CD14-positive monocyte (primary cell): ENCODE results near the gene OR1F1. TPM values are rescaled to one million over a fixed set of nuclear protein-coding genes. Genes with fewer than 3 reads are reported as not detected.

Source experiments
- DNase-seq, 3 donors: peaks; one replicate each; pipeline ENCODE4 v3.0.0-alpha.2; 2011 to 2022
- H2AFZ ChIP-seq: 2 replicates; pipeline ENCODE4 v1.6.0; 2012; ENCODE audit warnings: mild to moderate bottlenecking, low read depth, low read length, inconsistent platforms; ENCODE audit not compliant: insufficient read depth, poor library complexity, severe bottlenecking
- H3K27ac ChIP-seq, 2 donors: 1 replicate in 1 of 2; 2 replicates in 1 of 2; pipeline ENCODE4 v1.5.1; 2012 to 2013; ENCODE audit warnings: low read length in 2 of 2, control low read depth in 1 of 2, inconsistent platforms in 1 of 2, low read depth in 1 of 2, mild to moderate bottlenecking in 1 of 2
- H3K27me3 ChIP-seq, 2 donors: one replicate each; pipeline versions ENCODE4 v1.6.0 to v1.6.1; 2011 to 2013; ENCODE audit warnings: low read length in 2 of 2; ENCODE audit not compliant: control insufficient read depth in 2 of 2, insufficient read depth in 2 of 2
- H3K36me3 ChIP-seq, 2 donors: replicated peaks in 1 of 2; 1 replicate in 1 of 2; 2 replicates in 1 of 2; pipeline versions ENCODE4 v1.5.1 to v1.6.1; 2012 to 2013; ENCODE audit warnings: low read length in 2 of 2, control low read depth in 1 of 2, inconsistent platforms in 1 of 2, mild to moderate bottlenecking in 1 of 2; ENCODE audit not compliant: insufficient read depth in 2 of 2, control insufficient read depth in 1 of 2
- H3K4me1 ChIP-seq, 2 donors: 1 replicate in 1 of 2; 2 replicates in 1 of 2; pipeline versions ENCODE4 v1.5.1 to v1.6.1; 2012 to 2013; ENCODE audit warnings: low read length in 2 of 2, control low read depth in 1 of 2, inconsistent platforms in 1 of 2, mild to moderate bottlenecking in 1 of 2, moderate library complexity in 1 of 2; ENCODE audit not compliant: insufficient read depth in 2 of 2, control insufficient read depth in 1 of 2
- H3K4me2 ChIP-seq: replicated peaks from 2 replicates; pipeline ENCODE3; 2012; ENCODE audit warnings: low read length, moderate library complexity, mild to moderate bottlenecking; ENCODE audit not compliant: poor library complexity, severe bottlenecking; ENCODE audit errors: extremely low read depth
- H3K4me3 ChIP-seq, 3 experiments: fragments of 200-600 bp in 1 of 3; sonication (generic) in 1 of 3; replicated peaks in 1 of 3; 1 replicate in 2 of 3; 2 replicates in 1 of 3; pipeline ENCODE4 v1.5.1; 2011 to 2013; ENCODE audit warnings: low read length in 3 of 3, mild to moderate bottlenecking in 3 of 3, control low read depth in 2 of 3, low read depth in 2 of 3, inconsistent platforms in 1 of 3, moderate library complexity in 1 of 3
- H3K79me2 ChIP-seq: 2 replicates; pipeline ENCODE4 v1.6.0; 2012; ENCODE audit warnings: mild to moderate bottlenecking, control low read depth, inconsistent platforms, low read length, moderate library complexity; ENCODE audit not compliant: insufficient read depth
- H3K9ac ChIP-seq: 2 replicates; pipeline ENCODE4 v1.6.0; 2017; ENCODE audit warnings: low read length, mild to moderate bottlenecking; ENCODE audit not compliant: insufficient read depth, poor library complexity, severe bottlenecking
- H3K9me3 ChIP-seq, 2 donors: replicated peaks in 1 of 2; 1 replicate in 1 of 2; 2 replicates in 1 of 2; pipeline versions ENCODE4 v1.5.1 to v1.6.1; 2012 to 2013; ENCODE audit warnings: low read length in 2 of 2, control low read depth in 1 of 2; ENCODE audit not compliant: control insufficient read depth in 1 of 2, insufficient read depth in 1 of 2
- H4K20me1 ChIP-seq: 2 replicates; pipeline ENCODE4 v1.6.0; 2012; ENCODE audit warnings: mild to moderate bottlenecking, low read length, control low read depth, moderate library complexity; ENCODE audit not compliant: insufficient read depth
- H3K27ac Mint-ChIP-seq, 7 donors: one replicate each; pipeline ENCODE4 v1.8.0; 2020; ENCODE audit warnings: mild to moderate bottlenecking in 7 of 7, mixed read lengths in 7 of 7, moderate library complexity in 6 of 7, inconsistent platforms in 2 of 7
- H3K27me3 Mint-ChIP-seq, 3 donors: one replicate each; pipeline ENCODE4 v1.8.0; 2021 to 2022; ENCODE audit warnings: low read depth in 3 of 3, mild to moderate bottlenecking in 3 of 3, mixed read lengths in 3 of 3, moderate library complexity in 3 of 3, inconsistent platforms in 1 of 3
- H3K36me3 Mint-ChIP-seq, 2 donors: one replicate each; pipeline ENCODE4 v1.8.0; 2020; ENCODE audit warnings: mixed read lengths in 2 of 2, inconsistent platforms in 1 of 2, mild to moderate bottlenecking in 1 of 2
- H3K4me1 Mint-ChIP-seq: one replicate; pipeline ENCODE4 v1.8.0; 2020; ENCODE audit warnings: mild to moderate bottlenecking, mixed read lengths
- H3K4me3 Mint-ChIP-seq, 2 donors: one replicate each; pipeline ENCODE4 v1.8.0; 2020; ENCODE audit warnings: mild to moderate bottlenecking in 2 of 2, mixed read lengths in 2 of 2, moderate library complexity in 1 of 2
- H3K9me3 Mint-ChIP-seq, 7 donors: one replicate each; pipeline ENCODE4 v1.8.0; 2020 to 2022; ENCODE audit warnings: mixed read lengths in 7 of 7, mild to moderate bottlenecking in 6 of 7, moderate library complexity in 6 of 7, inconsistent platforms in 2 of 7
- CTCF ChIP-seq: fragments of 200-600 bp; IDR thresholded peaks from one replicate; pipeline ENCODE4 v1.8.0; 2022; ENCODE audit warnings: antibody characterized with exemption, mild to moderate bottlenecking
- WGBS: methylation state at CpG from one replicate; pipeline ENCODE4 v1.1.5; 2013; ENCODE audit warnings: missing lambda C conversion rate; ENCODE audit not compliant: insufficient coverage; 5-methylcytosine and 5-hydroxymethylcytosine counted together
- intact Hi-C, 2 donors: fragments of 100-400 bp; cut with micrococcal nuclease; formaldehyde crosslinking; loops; one replicate each; pipeline versions ENCODE4 v1.15.0 to v1.15.1; 2023
- polyA plus RNA-seq, 3 donors: library from polyadenylated mRNA; depleted of rRNA in 1 of 3; unstranded in 2 of 3; stranded (reverse) in 1 of 3; fragments of 300-500 nt in 2 of 3; fragments of >200 nt in 1 of 3; fragmentation: Illumina TruSeq in 2 of 3; gene quantifications; 1 replicate in 2 of 3; 2 replicates in 1 of 3; pipeline ENCODE4 v1.2.3, GENCODE V29; 2012 to 2021

The OR1F1 gene
- polyA plus RNA-seq, 3 donors, result not detected

GRCh38 chr16:3212567-3212966 lies 24.6 kb downstream of the OR1F1 start:
- Histone ChIP-seq H3K36me3 (no peaks in the 10 kb centered on the region), H3K27ac (no peak overlapping the region), H3K4me3 (no peak overlapping the region), H4K20me1 (no peaks in the 10 kb centered on the region), H3K4me1 (peaks cover 14 to 21% of the 10 kb centered on the region in 2 donors), H3K9me3 (peaks cover 12 to 16% of the 10 kb centered on the region in 2 donors), H2AFZ (no peak overlapping the region), H3K9ac (no peak overlapping the region), H3K27me3 (peaks cover 0 to 3% of the 10 kb centered on the region in 2 donors), H3K79me2 (no peaks in the 10 kb centered on the region), H3K4me2 (no peak overlapping the region)
- Mint-ChIP-seq H3K4me1 (peaks cover 21% of the 10 kb centered on the region), H3K27ac (no peak overlapping the region), H3K27me3 (peaks cover 20 to 45% (median 22%) of the 10 kb centered on the region in 3 donors), H3K36me3 (no peaks in the 10 kb centered on the region), H3K9me3 (peaks cover 22 to 56% (median 38%) of the 10 kb centered on the region in 7 donors), H3K4me3 (no peak overlapping the region)
- no peak for TF ChIP-seq CTCF
- 100% methylated on average over 1 of the region's 1 CpG for WGBS
- DNase-seq, result no peak
- intact Hi-C loops, result no loop called here

GRCh38 chr16:3214904-3215600 lies 27.0 kb downstream of the OR1F1 start:
- Histone ChIP-seq H4K20me1 (no peaks in the 10 kb centered on the region), H3K4me1 (peaks cover 17 to 23% of the 10 kb centered on the region in 2 donors), H3K36me3 (no peaks in the 10 kb centered on the region), H3K4me3 (no peak overlapping the region), H3K27ac (no peak overlapping the region), H3K27me3 (peaks cover 0 to 3% of the 10 kb centered on the region in 2 donors), H3K9ac (no peak overlapping the region), H3K79me2 (no peaks in the 10 kb centered on the region), H3K4me2 (no peak overlapping the region), H2AFZ (no peak overlapping the region), H3K9me3 (peaks cover 5 to 9% of the 10 kb centered on the region in 2 donors)
- Mint-ChIP-seq H3K27ac (peak overlapping the region in 4 of 7 donors; percentile 4 to 60 (median 23)), H3K4me3 (no peak overlapping the region), H3K27me3 (peaks cover 20 to 34% (median 21%) of the 10 kb centered on the region in 3 donors), H3K36me3 (no peaks in the 10 kb centered on the region), H3K4me1 (peaks cover 24% of the 10 kb centered on the region), H3K9me3 (peaks cover 14 to 46% (median 29%) of the 10 kb centered on the region in 7 donors)
- peak; percentile 18 to 65 (median 47) for DNase-seq
- WGBS, result no CpG with 5 or more reads among the region's 7 CpGs
- intact Hi-C loops, result no loop called here
- TF ChIP-seq CTCF, result no peak
